HEK293T (cell line): ENCODE data around the gene SMIM15.

Experiments used
- ARNT ChIP-seq: fragments of 450-650 bp; IDR thresholded peaks from 2 replicates; pipeline ENCODE4 v1.6.1; 2017; ENCODE audit warnings: mild to moderate bottlenecking
- CTBP1 ChIP-seq: fragments of 450-650 bp; IDR thresholded peaks from 2 replicates; pipeline ENCODE4 v1.6.1; 2016; ENCODE audit warnings: borderline replicate concordance

DNA sequence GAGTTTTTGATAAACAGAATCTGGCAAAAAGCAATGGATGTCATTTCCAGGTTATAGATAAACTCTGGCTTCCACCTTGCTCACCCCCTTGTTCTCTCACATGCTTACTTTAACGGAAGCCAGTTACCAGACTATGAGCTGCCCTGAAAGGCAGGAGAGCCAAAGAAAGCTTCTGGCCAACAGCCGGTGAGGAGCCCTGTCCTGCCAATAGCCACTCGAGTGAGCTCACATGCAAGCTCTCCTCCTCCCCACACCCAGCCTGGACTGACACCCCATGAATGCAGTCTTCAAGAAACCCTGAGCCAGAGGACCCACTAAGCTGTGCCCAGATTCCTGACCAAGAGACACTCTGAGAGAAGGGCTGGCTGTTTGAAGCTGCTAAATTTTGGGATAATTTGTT is 14.4 kb upstream of the SMIM15 start:
- TF ChIP-seq ARNT (no peak), CTBP1 (no peak)
